Measurements from ENCODE around the gene C20orf204. TPM values are rescaled to one million over a fixed set of nuclear protein-coding genes. Genes with fewer than 3 reads are reported as not detected.
"Not testable (repeated sequence)": the region's sequence is repeated elsewhere in the genome, so short reads cannot be mapped to it uniquely, and the experiment has no call there.

C20orf204 gene
- total RNA-seq, 1 donor from 2014 or later, result 1.2 TPM

GRCh38 chr20:64079273-64080012 is 43.5 kb downstream of the C20orf204 start, which contains the start of gene RGS19:
RGS19 (minus strand) TSS chr20:64079518; CDS start chr20:64076886, 2,632 bp downstream.
- DNase-seq (ENCODE audit: low spot score in 2 of 2), result peak; percentile 85 to 86
- FAIRE-seq, result no peak

GRCh38 chr20:64080013-64080812 is 44.2 kb downstream of the C20orf204 start, which contains the start of gene OPRL1:
OPRL1 (plus strand) TSS chr20:64080082; CDS start chr20:64092721, 12,639 bp downstream.
- FAIRE-seq, result no peak
- DNase-seq (ENCODE audit: low spot score in 2 of 2), result no peak

- FAIRE-seq (no peak), DNase-seq (ENCODE audit: low spot score in 2 of 2) (no peak)
Measured at GRCh38 chr20:64080813-64081623, 45.0 kb downstream of the C20orf204 start.

- DNase-seq (ENCODE audit: low spot score in 2 of 2) (no peak), FAIRE-seq (no peak)
Measured at GRCh38 chr20:64081624-64081964, 45.6 kb downstream of the C20orf204 start.

GRCh38 chr20:64082126-64082731 is 46.2 kb downstream of the C20orf204 start:
- DNase-seq (ENCODE audit: low spot score in 2 of 2), result no peak
- FAIRE-seq, result no peak

GRCh38 chr20:64082820-64083377 is 46.9 kb downstream of the C20orf204 start:
- FAIRE-seq (no peak), DNase-seq (ENCODE audit: low spot score in 2 of 2) (no peak)

- FAIRE-seq, result no peak
- peak; percentile 80 to 84 for DNase-seq (ENCODE audit: low spot score in 2 of 2)
Measured at GRCh38 chr20:64083378-64083803, 47.4 kb downstream of the C20orf204 start.

GRCh38 chr20:64083804-64084684 is 48.1 kb downstream of the C20orf204 start, which contains the start of gene LKAAEAR1:
LKAAEAR1 (minus strand) TSS chr20:64084398; CDS start chr20:64084219, 179 bp downstream.
- no peak for FAIRE-seq
- peak in 1 of 2 donors; percentile 52 for DNase-seq (ENCODE audit: low spot score in 2 of 2)

GRCh38 chr20:64084685-64085152 is 48.7 kb downstream of the C20orf204 start:
- FAIRE-seq (no peak), DNase-seq (ENCODE audit: low spot score in 2 of 2) (no peak)

- DNase-seq (ENCODE audit: low spot score in 2 of 2), result no peak
- no peak for FAIRE-seq
Measured at GRCh38 chr20:64086801-64087200, 50.8 kb downstream of the C20orf204 start.

- DNase-seq (ENCODE audit: low spot score in 2 of 2); FAIRE-seq: not testable (repeated sequence)
Measured at GRCh38 chr20:64087226-64087825, 51.3 kb downstream of the C20orf204 start.

- FAIRE-seq, result not testable (repeated sequence)
Measured at GRCh38 chr20:64088586-64088985, 52.6 kb downstream of the C20orf204 start.

More at GRCh38 chr20:64088586-64088985, 52.6 kb downstream of the C20orf204 start:
- not testable (repeated sequence) for DNase-seq (ENCODE audit: low spot score in 2 of 2)

Small RNAs within 50 kb of the gene (small RNA-seq; reads per million reads assigned to genes)
- not detected for gene AL355803.1
- not detected for gene MIR6813

Other genes starting within 250 kb of the C20orf204 start
- 22.4 TPM for gene ZBTB46, start 204.9 kb upstream of the C20orf204 start, total RNA-seq
- not detected for gene ABHD16B, start 174.7 kb upstream of the C20orf204 start, total RNA-seq
- gene TPD52L2, start 170.9 kb upstream of the C20orf204 start, total RNA-seq, result 22.4 TPM
- 102 TPM for gene DNAJC5, start 141.1 kb upstream of the C20orf204 start, total RNA-seq
- 14.3 TPM for gene UCKL1, start 79.8 kb upstream of the C20orf204 start, total RNA-seq
- gene ZNF512B, start 66.3 kb upstream of the C20orf204 start, total RNA-seq, result 15.9 TPM
- 5.7 TPM for gene SAMD10, start 56.5 kb upstream of the C20orf204 start, total RNA-seq
- 81.9 TPM for gene PRPF6, start 55.0 kb upstream of the C20orf204 start, total RNA-seq
- gene SOX18, start 13.5 kb downstream of the C20orf204 start, total RNA-seq, result 0.41 TPM
- gene TCEA2, start 27.0 kb downstream of the C20orf204 start, total RNA-seq, result 36.7 TPM
- 7.7 TPM for gene RGS19, start 43.3 kb downstream of the C20orf204 start, total RNA-seq
- gene OPRL1, start 43.9 kb downstream of the C20orf204 start, total RNA-seq, result 13.5 TPM
- 2.9 TPM for gene LKAAEAR1, start 48.2 kb downstream of the C20orf204 start, total RNA-seq
- gene NPBWR2, start 71.4 kb downstream of the C20orf204 start, total RNA-seq, result 0.41 TPM
- gene MYT1, start 128.3 kb downstream of the C20orf204 start, total RNA-seq, result 6.9 TPM
- gene PCMTD2, start 219.6 kb downstream of the C20orf204 start, total RNA-seq, result 118 TPM

Data from frontal cortex (tissue), 4 donors.